H9 (cell line): Measurements from ENCODE around the gene CCS. TPM values are rescaled to one million over a fixed set of nuclear protein-coding genes. Genes with fewer than 3 reads are reported as not detected.

Source experiments
- DNase-seq: peaks from one replicate; pipeline ENCODE4 v3.0.0-alpha.2; 2017
- H2AFZ ChIP-seq: one replicate; pipeline ENCODE4 v1.6.1; 2013; ENCODE audit warnings: mild to moderate bottlenecking, low read length, control low read depth, moderate library complexity
- H2AK5ac ChIP-seq: 2 replicates; pipeline ENCODE4 v1.6.1; 2013; ENCODE audit warnings: low read length, control low read depth, mixed read lengths; ENCODE audit not compliant: insufficient read length
- H2BK120ac ChIP-seq: one replicate; pipeline ENCODE4 v1.6.1; 2013; ENCODE audit warnings: low read depth, mild to moderate bottlenecking, low read length, control low read depth, inconsistent platforms; ENCODE audit not compliant: poor library complexity, severe bottlenecking
- H2BK12ac ChIP-seq: 2 replicates; pipeline ENCODE4 v1.6.1; 2013; ENCODE audit warnings: low read length, control low read depth, mixed read lengths, low read depth; ENCODE audit not compliant: insufficient read length
- H2BK15ac ChIP-seq: 2 replicates; pipeline ENCODE4 v1.6.1; 2013; ENCODE audit warnings: low read depth, low read length, control low read depth
- H2BK20ac ChIP-seq: one replicate; pipeline ENCODE4 v1.6.1; 2013; ENCODE audit warnings: low read depth, mild to moderate bottlenecking, low read length, control low read depth, inconsistent platforms; ENCODE audit not compliant: poor library complexity, severe bottlenecking
- H2BK5ac ChIP-seq: 2 replicates; pipeline ENCODE4 v1.6.1; 2013; ENCODE audit warnings: low read length, control low read depth, mixed read lengths; ENCODE audit not compliant: insufficient read length
- H3K14ac ChIP-seq: 2 replicates; pipeline ENCODE4 v1.6.1; 2013; ENCODE audit warnings: low read length, control low read depth; ENCODE audit not compliant: insufficient read depth
- H3K18ac ChIP-seq: 2 replicates; pipeline ENCODE4 v1.6.1; 2013; ENCODE audit warnings: low read depth, mild to moderate bottlenecking, mixed read lengths, low read length, control low read depth; ENCODE audit not compliant: insufficient read length
- H3K23ac ChIP-seq: 2 replicates; pipeline ENCODE4 v1.6.1; 2013; ENCODE audit warnings: low read length, control low read depth, mixed read lengths, low read depth; ENCODE audit not compliant: insufficient read length
- H3K23me2 ChIP-seq: 2 replicates; pipeline ENCODE4 v1.6.1; 2013; ENCODE audit warnings: low read depth, mild to moderate bottlenecking, mixed read lengths, low read length, control low read depth; ENCODE audit not compliant: insufficient read length, poor library complexity, severe bottlenecking
- H3K27ac ChIP-seq: 2 replicates; pipeline ENCODE4 v1.5.1; 2013; ENCODE audit warnings: low read length, control low read depth, mixed read lengths, low read depth; ENCODE audit not compliant: insufficient read length
- H3K27me3 ChIP-seq: 2 replicates; pipeline ENCODE4 v1.6.1; 2013; ENCODE audit warnings: low read length, control low read depth, inconsistent platforms; ENCODE audit not compliant: insufficient read depth
- H3K4ac ChIP-seq: 2 replicates; pipeline ENCODE4 v1.6.1; 2013; ENCODE audit warnings: low read depth, mild to moderate bottlenecking, control low read depth, inconsistent platforms, low read length, moderate library complexity
- H3K4me1 ChIP-seq: 2 replicates; pipeline ENCODE4 v1.6.1; 2013; ENCODE audit warnings: low read length, control low read depth, inconsistent platforms; ENCODE audit not compliant: insufficient read depth
- H3K4me2 ChIP-seq: 2 replicates; pipeline ENCODE4 v1.6.1; 2013; ENCODE audit warnings: low read length, control low read depth, mixed read lengths; ENCODE audit not compliant: insufficient read length, insufficient read depth
- H3K56ac ChIP-seq: 2 replicates; pipeline ENCODE4 v1.6.1; 2013; ENCODE audit warnings: low read depth, mild to moderate bottlenecking, mixed read lengths, low read length, control low read depth; ENCODE audit not compliant: insufficient read length
- H3K79me1 ChIP-seq: 2 replicates; pipeline ENCODE4 v1.6.1; 2013; ENCODE audit warnings: low read depth, mild to moderate bottlenecking, moderate library complexity, low read length, control low read depth, inconsistent platforms; ENCODE audit not compliant: insufficient read depth, poor library complexity, severe bottlenecking
- H3K79me2 ChIP-seq: 2 replicates; pipeline ENCODE4 v1.6.1; 2013; ENCODE audit warnings: low read length, control low read depth, inconsistent platforms; ENCODE audit not compliant: insufficient read depth
- H3K9ac ChIP-seq: 2 replicates; pipeline ENCODE4 v1.6.1; 2013; ENCODE audit warnings: low read length, control low read depth, mixed read lengths; ENCODE audit not compliant: insufficient read length; ENCODE audit errors: extremely low read depth
- H3K9me3 ChIP-seq: one replicate; pipeline ENCODE4 v1.6.1; 2013; ENCODE audit warnings: low read depth, low read length, inconsistent platforms; ENCODE audit not compliant: control insufficient read depth
- H3T11ph ChIP-seq: one replicate; pipeline ENCODE4 v1.6.1; 2013; ENCODE audit warnings: mild to moderate bottlenecking, low read length, control low read depth, inconsistent platforms
- H4K20me1 ChIP-seq: one replicate; pipeline ENCODE4 v1.6.1; 2013; ENCODE audit not compliant: control insufficient read depth, insufficient read length, insufficient read depth
- H4K5ac ChIP-seq: 2 replicates; pipeline ENCODE4 v1.6.1; 2013; ENCODE audit warnings: low read depth, mild to moderate bottlenecking, mixed read lengths, low read length, control low read depth; ENCODE audit not compliant: insufficient read length
- H4K8ac ChIP-seq: replicated peaks from 2 replicates; pipeline ENCODE4 v1.6.1; 2013; ENCODE audit warnings: low read length, control low read depth, mixed read lengths, low read depth; ENCODE audit not compliant: insufficient read length
- H4K91ac ChIP-seq: 2 replicates; pipeline ENCODE4 v1.6.1; 2013; ENCODE audit warnings: low read depth, mild to moderate bottlenecking, moderate library complexity, mixed read lengths, low read length, control low read depth; ENCODE audit not compliant: insufficient read length
- H3K27ac Mint-ChIP-seq, 3 experiments: 2 replicates in 2 of 3; 3 replicates in 1 of 3; pipeline ENCODE4 v1.8.0; 2020 to 2021; ENCODE audit warnings: mixed read lengths in 3 of 3, mild to moderate bottlenecking in 1 of 3, moderate library complexity in 1 of 3
- H3K27me3 Mint-ChIP-seq: 2 replicates; pipeline ENCODE4 v1.8.0; 2021; ENCODE audit warnings: low read depth, mild to moderate bottlenecking, moderate library complexity, mixed read lengths
- H3K36me3 Mint-ChIP-seq, 3 experiments: 2 replicates in 2 of 3; 3 replicates in 1 of 3; pipeline ENCODE4 v1.8.0; 2020 to 2021; ENCODE audit warnings: low read depth in 3 of 3, mixed read lengths in 3 of 3; ENCODE audit not compliant: insufficient read depth in 1 of 3
- H3K4me1 Mint-ChIP-seq, 2 experiments: 2 replicates each; pipeline ENCODE4 v1.8.0; 2020; ENCODE audit warnings: mixed read lengths in 2 of 2
- H3K4me3 Mint-ChIP-seq, 2 experiments: 2 replicates in 1 of 2; 3 replicates in 1 of 2; pipeline ENCODE4 v1.8.0; 2020 to 2021; ENCODE audit warnings: mild to moderate bottlenecking in 2 of 2, mixed read lengths in 2 of 2, moderate library complexity in 1 of 2
- H3K9me3 Mint-ChIP-seq, 2 experiments: 2 replicates in 1 of 2; 3 replicates in 1 of 2; pipeline ENCODE4 v1.8.0; 2020; ENCODE audit warnings: mild to moderate bottlenecking in 2 of 2, mixed read lengths in 2 of 2, moderate library complexity in 1 of 2
- CTCF ChIP-seq: fragments of 200-600 bp; sonication (generic); conservative IDR thresholded peaks from 3 replicates; pipeline ENCODE4 v1.8.0; 2021; ENCODE audit warnings: antibody characterized with exemption, mild to moderate bottlenecking
- WGBS: extraction: QIAGEN DNeasy Blood & Tissue Kit; methylation state at CpG from one replicate; pipeline ENCODE4 v1.1.7; 2013; ENCODE audit warnings: missing lambda C conversion rate, low lambda C conversion rate, mixed read lengths; ENCODE audit not compliant: insufficient read length; ENCODE audit errors: extremely low coverage; 5-methylcytosine and 5-hydroxymethylcytosine counted together
- total RNA-seq: library from RNA; stranded (reverse); gene quantifications from 2 replicates; pipeline ENCODE4 v1.2.1, GENCODE V29; 2021

CCS gene
- total RNA-seq, 1 experiment from 2014 or later, result 61.1 TPM

DNA sequence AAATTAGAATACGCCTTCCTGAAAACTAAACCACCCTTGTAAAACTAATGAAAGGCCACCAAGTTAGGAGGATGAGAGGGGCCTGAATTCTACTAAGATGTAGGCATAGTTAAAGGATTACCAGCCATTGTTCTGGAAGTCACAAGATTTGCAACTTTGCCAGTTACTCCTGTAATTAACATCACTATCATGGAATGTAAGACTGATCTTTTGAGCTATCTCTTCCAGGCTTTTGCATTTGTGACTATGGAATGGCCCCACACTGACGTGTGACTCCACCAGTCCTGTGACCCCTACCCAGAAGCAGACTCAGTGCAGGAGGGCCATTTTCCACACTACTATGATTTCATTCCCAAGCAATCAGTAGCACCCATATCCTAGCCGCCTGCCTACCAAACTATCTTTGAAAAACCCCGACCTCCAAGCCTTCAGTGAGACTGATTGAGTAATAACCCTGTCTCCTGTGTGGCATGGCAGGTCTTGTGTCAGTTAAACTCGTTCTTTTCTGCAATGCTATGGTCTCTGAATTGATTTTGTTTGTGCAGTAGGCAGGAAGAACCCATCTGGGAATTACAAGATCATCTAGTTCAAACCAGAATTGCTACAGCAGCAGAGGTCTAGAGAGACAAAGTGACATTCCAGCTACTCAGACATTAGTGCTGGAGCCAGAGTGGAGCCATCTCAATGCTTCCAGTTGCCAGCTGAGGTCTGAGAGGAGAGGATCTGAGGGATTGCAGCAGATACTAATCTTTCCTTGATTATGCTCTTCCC is 22.7 kb upstream of the CCS start:
- peak overlapping the region in 1 of 2 experiments; percentile 30; a peak in 2 of 5 replicates for H3K4me3 Mint-ChIP-seq
- DNase-seq, result peak; percentile 43

More for the DNA sequence above, 22.7 kb upstream of the CCS start:
- peak overlapping the region; percentile 96 to 100 (median 98) for H3K27ac Mint-ChIP-seq
- Histone ChIP-seq H3K14ac (peak overlapping the region; percentile 43; the same call in 1 of the 2 replicates), H3K9ac (no peak overlapping the region), H2BK15ac (no peak overlapping the region), H4K8ac (no peak overlapping the region), H2BK12ac (no peak overlapping the region), H3K56ac (no peak overlapping the region), H3K4me1 (peaks cover 11% of the 10 kb centered on the region), H3K79me2 (no peaks in the 10 kb centered on the region), H2AK5ac (no peak overlapping the region), H3K4me2 (no peak overlapping the region), H4K91ac (no peak overlapping the region), H4K5ac (no peak overlapping the region), H3K23ac (no peak overlapping the region), H3K27me3 (no peaks in the 10 kb centered on the region), H3T11ph (peak overlapping the region; percentile 10), H3K9me3 (no peaks in the 10 kb centered on the region), H2BK120ac (no peak overlapping the region), H3K27ac (peak overlapping the region; percentile 56), H2AFZ (no peak overlapping the region), H3K23me2 (no peaks in the 10 kb centered on the region), H2BK5ac (no peak overlapping the region), H3K4ac (no peak overlapping the region; the same call in 1 of the 2 replicates), H4K20me1 (no peaks in the 10 kb centered on the region), H3K79me1 (no peaks in the 10 kb centered on the region), H3K18ac (peak overlapping the region; percentile 37), H2BK20ac (no peak overlapping the region)
- H3K9me3 Mint-ChIP-seq, result peaks cover 27 to 33% of the 10 kb centered on the region in 2 experiments
- H3K36me3 Mint-ChIP-seq, result peaks cover 19 to 27% (median 21%) of the 10 kb centered on the region in 3 experiments
- WGBS, result no CpG with 5 or more reads among the region's 5 CpGs
- no peak for TF ChIP-seq CTCF
- peaks cover 31 to 40% of the 10 kb centered on the region in 2 experiments for H3K4me1 Mint-ChIP-seq
- H3K27me3 Mint-ChIP-seq, result peaks cover 11% of the 10 kb centered on the region
